Kidney epithelial cell (primary cell): ENCODE data around the gene CMPK2. TPM values are rescaled to one million over a fixed set of nuclear protein-coding genes. Genes with fewer than 3 reads are reported as not detected.

Experiments used
- DNase-seq: peaks from one replicate; pipeline ENCODE4 v3.0.0-alpha.2; 2010; ENCODE audit warnings: low read depth
- H3K27me3 ChIP-seq: 2 replicates; pipeline ENCODE4 v1.6.0; 2011; ENCODE audit warnings: low read length; ENCODE audit not compliant: control insufficient read depth, insufficient read depth
- H3K36me3 ChIP-seq: 2 replicates; pipeline ENCODE4 v1.5.1; 2011; ENCODE audit warnings: low read length; ENCODE audit not compliant: control insufficient read depth, insufficient read depth
- H3K4me3 ChIP-seq: 2 replicates; pipeline ENCODE4 v1.5.1; 2011; ENCODE audit warnings: low read depth, mild to moderate bottlenecking, control low read depth, low read length
- total RNA-seq: library from RNA; depleted of rRNA; stranded (reverse); fragments of >200 nt; gene quantifications from 2 replicates; pipeline ENCODE4 v1.2.3, GENCODE V29; 2015
- TF ChIP-seq, protein P1 (sequence below): IDR thresholded peaks from 2 replicates; pipeline ENCODE4 v1.5.1; 2011; ENCODE audit warnings: mild to moderate bottlenecking, moderate library complexity, low read length, control low read depth, inconsistent platforms; ENCODE audit not compliant: insufficient read depth, poor library complexity, severe bottlenecking

CMPK2 gene
- total RNA-seq, 1 donor from 2014 or later = 9.0 TPM

DNA sequence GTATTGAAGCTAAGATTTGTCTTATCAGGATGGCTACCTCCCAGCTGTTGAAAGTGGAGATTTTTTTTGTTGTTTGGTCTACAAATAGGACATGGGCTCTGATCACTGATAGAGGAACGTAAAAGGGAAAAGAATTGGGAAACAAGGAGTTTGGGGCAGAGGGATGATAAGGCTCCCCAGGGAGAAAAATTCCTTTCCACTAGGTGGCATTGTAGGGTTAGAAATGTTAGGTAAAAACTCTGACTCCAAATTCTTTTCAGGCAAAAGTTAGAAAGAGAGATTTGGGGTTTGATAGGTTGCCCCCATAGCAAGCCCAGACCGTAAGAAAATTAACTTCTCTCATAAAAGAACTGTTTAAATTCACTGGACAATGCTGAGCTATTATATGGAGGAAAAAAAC is 19.8 kb downstream of the CMPK2 start:
- no peaks in the 10 kb centered on the region for H3K27me3 ChIP-seq
- H3K36me3 ChIP-seq = no peaks in the 10 kb centered on the region
- no peak overlapping the region for H3K4me3 ChIP-seq
- no peak for DNase-seq
- TF ChIP-seq, protein P1, sequence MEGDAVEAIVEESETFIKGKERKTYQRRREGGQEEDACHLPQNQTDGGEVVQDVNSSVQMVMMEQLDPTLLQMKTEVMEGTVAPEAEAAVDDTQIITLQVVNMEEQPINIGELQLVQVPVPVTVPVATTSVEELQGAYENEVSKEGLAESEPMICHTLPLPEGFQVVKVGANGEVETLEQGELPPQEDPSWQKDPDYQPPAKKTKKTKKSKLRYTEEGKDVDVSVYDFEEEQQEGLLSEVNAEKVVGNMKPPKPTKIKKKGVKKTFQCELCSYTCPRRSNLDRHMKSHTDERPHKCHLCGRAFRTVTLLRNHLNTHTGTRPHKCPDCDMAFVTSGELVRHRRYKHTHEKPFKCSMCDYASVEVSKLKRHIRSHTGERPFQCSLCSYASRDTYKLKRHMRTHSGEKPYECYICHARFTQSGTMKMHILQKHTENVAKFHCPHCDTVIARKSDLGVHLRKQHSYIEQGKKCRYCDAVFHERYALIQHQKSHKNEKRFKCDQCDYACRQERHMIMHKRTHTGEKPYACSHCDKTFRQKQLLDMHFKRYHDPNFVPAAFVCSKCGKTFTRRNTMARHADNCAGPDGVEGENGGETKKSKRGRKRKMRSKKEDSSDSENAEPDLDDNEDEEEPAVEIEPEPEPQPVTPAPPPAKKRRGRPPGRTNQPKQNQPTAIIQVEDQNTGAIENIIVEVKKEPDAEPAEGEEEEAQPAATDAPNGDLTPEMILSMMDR = peak; percentile 3

DNA sequence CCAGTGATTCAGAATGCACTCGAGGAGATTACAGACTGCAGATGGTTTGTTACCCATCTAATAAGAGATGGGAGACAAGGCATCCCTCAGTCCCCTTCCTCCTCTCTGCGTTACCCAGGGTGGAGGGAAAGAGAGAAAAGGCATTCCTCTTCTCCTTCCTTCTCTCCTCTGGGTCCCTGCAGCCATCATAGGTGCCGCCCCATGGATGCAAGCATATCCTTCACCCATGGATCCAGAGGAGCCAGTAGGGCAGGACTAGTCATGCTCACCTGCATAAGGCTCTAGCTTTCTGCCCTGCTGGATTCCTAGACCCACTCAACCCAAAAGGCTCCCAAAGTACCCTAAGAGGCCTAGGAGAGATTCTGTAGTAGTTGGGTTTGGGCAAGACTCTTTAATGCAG is 20.4 kb downstream of the CMPK2 start:
- DNase-seq = no peak
- H3K27me3 ChIP-seq = no peaks in the 10 kb centered on the region
- no peaks in the 10 kb centered on the region for H3K36me3 ChIP-seq
- TF ChIP-seq, protein P1 = no peak
- no peak overlapping the region for H3K4me3 ChIP-seq

DNA sequence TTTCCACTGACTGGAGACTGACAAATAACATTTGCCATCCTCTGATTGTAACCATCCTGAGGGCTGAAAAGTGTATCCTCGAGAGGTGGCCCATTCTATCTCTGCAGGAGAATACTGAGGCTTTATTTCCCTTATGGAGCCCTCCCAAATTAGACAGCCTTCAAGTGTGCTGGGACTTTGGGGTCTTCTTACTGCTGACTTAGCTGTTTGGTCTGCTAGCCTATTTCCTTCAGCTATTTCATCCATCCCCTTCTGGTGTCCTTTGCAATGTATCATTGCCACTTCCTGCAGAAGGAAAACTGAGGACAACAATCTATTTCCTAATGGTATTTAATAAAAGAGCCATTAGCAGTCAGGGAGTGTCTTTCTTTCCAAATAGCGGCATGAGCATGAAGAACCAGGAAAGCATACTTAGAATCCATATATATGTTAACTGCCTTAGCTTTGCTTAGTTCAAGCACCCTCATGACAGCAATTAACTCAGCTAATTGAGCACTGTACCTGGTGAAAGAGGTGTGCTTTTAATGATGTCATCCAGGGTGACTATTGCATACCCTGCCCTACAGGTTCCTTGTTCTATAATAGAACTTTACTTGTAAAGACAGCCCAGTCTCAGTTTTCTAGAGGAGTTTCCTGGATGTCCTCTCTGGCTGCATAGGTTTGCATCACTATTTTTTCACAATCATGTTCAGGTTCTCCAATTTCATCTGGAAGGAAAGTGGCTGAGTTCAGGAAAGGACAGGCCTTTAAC is 24.0 kb downstream of the CMPK2 start:
- H3K27me3 ChIP-seq = no peaks in the 10 kb centered on the region
- TF ChIP-seq, protein P1 = no peak
- H3K4me3 ChIP-seq = no peak overlapping the region
- no peak for DNase-seq
- no peaks in the 10 kb centered on the region for H3K36me3 ChIP-seq

DNA sequence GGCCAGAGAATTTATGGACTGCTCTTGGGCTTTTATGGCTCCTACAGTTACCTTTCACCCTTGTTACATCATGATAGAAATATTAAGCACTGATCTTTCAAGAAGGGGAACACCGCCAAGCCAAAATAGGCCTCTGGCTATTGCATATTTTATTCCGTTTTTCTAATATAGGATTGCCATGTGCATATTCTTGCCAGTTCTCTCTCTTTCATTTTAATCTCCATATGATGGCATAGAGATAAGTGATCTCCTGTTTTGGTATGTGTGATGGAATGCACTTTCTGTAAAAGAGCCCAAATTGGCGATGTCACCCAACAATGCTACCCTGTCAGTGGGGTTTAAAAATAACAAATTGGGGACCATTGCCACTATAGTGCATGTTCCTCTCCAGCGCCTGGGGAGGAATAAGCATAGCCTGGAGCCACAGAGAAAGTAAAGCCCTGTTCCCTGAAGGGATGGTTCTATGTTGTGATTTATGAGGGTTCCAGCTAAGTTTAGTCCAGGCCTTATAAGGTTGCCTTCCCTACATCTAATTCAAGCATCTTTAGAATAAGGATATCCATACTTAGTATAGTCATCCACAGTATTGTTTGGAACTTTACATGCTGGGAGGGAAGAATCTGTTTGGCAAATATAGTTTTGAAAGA is 26.9 kb downstream of the CMPK2 start:
- Histone ChIP-seq H3K36me3 (no peaks in the 10 kb centered on the region), H3K27me3 (no peaks in the 10 kb centered on the region), H3K4me3 (no peak overlapping the region)
- TF ChIP-seq, protein P1 = no peak
- no peak for DNase-seq

DNA sequence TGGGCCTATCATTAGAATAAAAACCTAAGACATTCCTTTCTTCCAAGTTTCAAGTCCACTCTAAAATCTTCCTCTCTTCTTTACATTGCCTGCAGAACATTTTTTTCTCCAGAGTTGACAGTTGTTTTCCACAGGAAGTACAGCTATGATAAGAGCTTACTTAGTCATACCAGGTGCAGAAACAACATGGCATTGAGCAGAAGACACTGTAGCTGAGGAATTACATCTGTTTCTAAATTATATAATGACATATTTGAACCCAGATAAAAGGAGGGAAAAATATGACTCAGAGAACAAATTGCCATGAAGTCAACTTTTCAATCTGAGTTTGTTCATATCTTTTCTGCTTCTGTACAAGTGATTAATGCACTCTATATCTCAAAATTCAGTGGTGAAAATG is 30.2 kb downstream of the CMPK2 start:
- Histone ChIP-seq H3K36me3 (no peaks in the 10 kb centered on the region), H3K4me3 (no peak overlapping the region), H3K27me3 (no peaks in the 10 kb centered on the region)
- no peak for DNase-seq
- TF ChIP-seq, protein P1 = no peak

DNA sequence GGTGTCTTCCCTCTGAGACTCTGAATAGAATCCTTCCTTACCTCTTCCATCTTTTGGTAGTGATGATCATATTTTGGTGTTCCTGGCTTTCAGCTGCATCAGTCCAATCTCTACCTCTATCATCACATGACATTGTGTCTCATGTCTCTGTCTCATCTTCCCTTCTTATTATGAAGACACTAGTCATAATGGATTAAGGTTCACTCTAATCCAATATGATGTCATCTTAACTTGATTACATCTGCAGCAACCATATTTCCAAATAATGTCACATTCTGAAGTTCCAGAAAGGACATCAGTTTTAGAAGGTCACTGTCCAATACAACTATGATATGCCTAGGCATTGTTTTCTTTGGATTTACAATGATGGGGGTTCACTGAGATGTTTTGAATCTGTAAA is 31.5 kb downstream of the CMPK2 start:
- DNase-seq = no peak
- TF ChIP-seq, protein P1 = no peak
- H3K27me3 ChIP-seq = no peaks in the 10 kb centered on the region
- no peaks in the 10 kb centered on the region for H3K36me3 ChIP-seq
- no peak overlapping the region for H3K4me3 ChIP-seq
